ENCODE results near the gene DTWD2.
"Not testable (repeated sequence)": the region's sequence is repeated elsewhere in the genome, so short reads cannot be mapped to it uniquely, and the experiment has no call there.

DTWD2 gene

DNA sequence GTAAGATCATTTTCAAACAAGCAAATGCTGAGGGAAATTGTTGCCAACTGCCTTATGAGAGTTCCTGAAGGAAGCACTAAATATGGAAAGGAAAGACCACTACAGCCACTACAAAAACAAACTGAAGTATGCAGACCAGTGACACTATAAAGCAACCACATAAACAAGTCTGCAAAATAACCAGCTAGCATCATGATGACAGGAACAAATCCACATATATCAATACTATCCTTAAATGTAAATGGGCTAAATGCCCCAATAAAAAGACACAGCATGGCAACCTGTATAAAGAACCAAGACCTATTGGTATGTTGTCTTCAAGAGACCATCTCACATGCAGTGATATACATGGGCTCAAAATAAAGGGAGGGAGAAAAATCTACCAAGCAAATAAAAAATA lies 113.2 kb downstream of the DTWD2 start:
- DNase-seq (ENCODE audit: low read depth, low spot score) = no peak

DNA sequence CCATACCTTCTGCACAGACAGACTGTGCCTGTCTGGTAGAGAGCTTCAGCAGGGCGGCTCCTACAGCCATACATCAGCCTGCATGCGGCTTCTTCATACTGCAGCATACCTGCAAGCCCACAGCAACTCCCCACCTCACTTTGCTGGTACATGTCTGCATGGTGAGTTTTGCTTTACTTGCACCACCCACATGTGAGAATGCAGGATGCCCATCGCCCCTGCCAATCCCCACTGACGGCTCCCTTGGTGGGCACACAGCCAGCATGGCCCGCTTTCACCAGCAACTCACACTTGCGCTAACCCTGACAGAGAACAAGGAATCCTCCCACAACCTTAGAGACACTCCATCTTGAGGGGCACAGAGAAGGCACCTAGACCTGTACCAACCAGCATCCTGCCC lies 114.9 kb downstream of the DTWD2 start:
- no peak for DNase-seq (ENCODE audit: low read depth, low spot score)

DNA sequence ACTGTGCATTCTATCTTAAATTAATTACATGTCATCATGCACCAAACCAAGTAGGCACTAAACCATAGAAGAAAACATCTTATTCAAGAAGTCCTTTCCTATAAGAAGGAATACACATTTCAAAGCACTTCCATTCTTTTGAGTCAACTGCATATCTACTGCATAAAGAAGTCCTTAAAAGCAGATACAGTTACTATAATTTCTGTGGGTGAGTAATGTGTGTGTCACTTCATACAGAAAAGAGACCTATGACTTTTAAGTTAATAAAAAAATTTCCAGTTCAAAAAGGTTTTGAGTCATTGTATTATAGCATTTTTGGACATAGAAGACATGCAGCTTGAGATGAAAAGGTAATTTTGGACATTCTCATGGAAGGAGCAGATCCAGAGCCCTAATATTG lies 125.0 kb downstream of the DTWD2 start:
- no peak for DNase-seq (ENCODE audit: low read depth, low spot score)

DNA sequence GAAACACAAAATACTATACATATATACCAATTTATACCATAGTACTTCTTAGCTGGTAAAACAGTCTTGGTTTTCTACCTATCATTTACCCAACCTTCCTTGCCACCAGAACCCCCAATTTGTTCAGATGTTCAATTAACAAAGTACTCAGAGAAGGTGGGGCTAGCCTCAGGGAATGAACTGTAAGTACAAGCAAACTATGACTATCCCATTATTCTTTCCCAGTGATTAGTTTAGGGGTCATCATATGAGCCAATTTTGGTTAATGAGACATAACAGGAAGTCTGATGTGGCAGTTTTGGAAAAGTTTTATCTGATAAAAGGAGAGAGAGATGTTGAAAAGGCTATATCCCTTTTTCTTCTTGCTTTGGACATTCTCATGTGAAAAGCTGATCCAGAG lies 125.8 kb downstream of the DTWD2 start:
- no peak for DNase-seq (ENCODE audit: low read depth, low spot score)

DNA sequence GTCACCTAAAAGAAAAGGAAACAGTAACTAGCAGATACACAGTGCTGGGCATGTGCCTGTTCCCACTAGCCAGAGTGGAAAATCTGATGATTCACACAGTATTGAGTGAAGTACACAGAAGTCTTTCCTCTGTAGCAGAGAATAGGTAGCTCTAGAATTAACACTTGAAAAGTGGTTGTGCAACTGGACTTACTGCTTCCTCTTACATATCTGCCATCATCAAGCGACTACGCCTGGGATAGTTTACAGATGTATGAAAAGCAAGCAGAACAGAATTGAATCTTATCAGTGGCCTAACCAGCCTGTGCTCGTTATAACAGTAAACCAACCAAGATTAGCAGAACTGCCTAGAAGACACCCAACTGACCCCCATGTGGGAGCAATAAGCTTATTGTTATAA lies 130.6 kb downstream of the DTWD2 start:
- no peak for DNase-seq (ENCODE audit: low read depth, low spot score)

DNA sequence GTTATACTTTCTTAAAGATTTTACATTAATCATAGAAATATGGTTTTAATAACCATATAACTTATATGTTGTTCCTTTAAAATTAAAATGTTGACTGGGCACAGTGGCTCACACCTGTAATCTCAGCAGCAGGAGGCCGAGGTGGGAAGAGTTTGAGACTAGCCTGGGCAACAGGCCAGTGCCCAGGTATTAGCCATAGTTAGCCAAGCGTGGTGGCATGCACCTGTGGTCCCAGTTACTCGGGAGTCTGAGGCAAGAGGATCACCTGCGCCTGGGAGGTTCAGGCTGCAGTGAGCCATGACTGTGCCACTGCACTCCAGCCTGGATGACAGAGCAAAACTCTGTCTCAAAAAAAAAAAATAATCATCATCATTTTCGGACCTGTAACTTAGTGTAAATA lies 133.5 kb downstream of the DTWD2 start:
- DNase-seq (ENCODE audit: low read depth, low spot score) = no peak

DNA sequence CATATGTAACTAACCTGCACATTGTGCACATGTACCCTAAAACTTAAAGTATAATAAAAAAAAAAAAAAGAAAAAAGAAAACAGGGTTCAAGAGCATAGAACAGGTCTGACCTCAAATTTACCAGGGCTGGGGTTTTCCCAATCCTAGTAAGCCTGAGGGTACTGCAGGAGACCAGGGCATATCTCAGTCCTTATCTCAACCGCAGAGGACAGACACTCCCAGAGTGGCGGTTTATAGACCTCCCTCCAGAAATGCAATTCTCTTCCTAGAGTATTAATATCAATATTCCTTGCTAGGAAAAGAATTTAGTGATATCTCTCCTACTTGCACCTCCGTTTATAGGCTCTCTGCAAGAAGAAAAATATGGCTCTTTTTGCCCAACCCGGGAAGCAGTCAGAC lies 136.6 kb downstream of the DTWD2 start:
- DNase-seq (ENCODE audit: low read depth, low spot score) = not testable (repeated sequence)

DNA sequence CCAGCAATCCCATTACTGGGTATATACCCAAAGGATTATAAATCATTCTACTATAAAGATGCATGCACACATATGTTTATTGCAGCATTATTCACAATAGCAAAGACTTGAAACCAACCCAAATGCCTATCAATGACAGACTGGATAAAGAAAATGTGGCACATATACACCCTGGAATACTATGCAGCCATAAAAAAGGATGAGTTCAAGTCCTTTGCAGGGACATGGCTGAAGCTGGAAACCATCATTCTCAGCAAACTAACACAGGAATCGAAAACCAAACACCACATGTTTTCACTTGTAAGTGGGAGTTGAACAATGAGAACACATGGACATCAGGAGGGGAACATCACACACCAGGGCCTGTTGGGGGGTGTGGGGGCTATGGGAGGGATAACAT lies 138.8 kb downstream of the DTWD2 start:
- DNase-seq (ENCODE audit: low read depth, low spot score) = not testable (repeated sequence)

DNA sequence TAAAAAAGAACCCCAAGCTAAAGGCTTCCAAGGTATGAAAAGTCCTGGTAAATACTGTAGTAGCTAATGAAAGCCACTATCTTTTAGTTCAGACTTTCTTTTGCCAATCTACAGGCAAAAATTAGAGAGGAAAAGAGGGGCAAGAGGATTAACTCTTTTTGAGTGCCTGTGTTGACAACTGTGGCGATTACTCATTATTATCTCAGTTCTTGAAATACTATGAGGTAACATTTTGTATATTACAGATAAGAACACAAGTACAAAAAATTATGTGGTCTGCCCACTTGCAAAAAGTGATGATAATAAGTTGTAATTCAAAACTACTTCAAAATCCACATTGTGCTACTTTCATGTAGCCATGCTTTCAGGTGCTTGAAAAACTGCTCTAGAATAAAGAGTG lies 144.0 kb downstream of the DTWD2 start:
- DNase-seq (ENCODE audit: low read depth, low spot score) = no peak

DNA sequence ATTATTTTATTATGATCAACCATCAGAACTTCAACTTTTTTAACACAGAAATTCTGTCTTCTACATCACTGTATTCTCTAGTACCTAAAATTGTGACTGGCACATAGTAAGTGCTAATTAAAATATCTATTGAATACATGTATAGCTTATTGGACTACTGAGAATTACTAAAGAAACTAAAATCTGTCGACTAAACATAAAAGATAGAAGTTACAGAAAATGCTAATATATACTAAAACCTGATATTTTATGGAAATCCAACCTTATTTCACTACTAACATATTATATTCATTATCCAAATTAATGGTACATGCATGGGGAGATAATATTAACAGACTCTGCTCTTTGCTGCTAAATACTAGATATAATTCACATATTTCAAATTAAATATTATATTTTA lies 153.6 kb downstream of the DTWD2 start:
- no peak for DNase-seq (ENCODE audit: low read depth, low spot score)

DNA sequence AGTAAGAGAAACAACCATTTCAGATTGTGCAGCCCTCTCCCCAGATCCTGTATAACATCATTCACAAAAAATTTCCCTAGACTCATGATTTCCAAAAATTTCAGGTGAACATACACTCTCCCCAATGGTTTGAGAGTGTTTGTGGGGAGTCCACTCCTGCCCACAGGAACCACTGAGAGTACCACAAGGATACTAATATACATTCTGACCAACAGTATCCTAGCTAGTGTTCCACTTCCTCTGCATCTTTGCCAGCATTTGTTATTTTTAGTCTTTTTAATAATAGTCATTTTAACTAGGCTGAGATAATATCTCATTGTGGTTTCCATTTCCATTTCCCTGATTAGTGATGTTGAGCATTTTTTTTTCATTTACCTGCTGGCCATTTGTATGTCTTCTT lies 155.4 kb downstream of the DTWD2 start:
- no peak for DNase-seq (ENCODE audit: low read depth, low spot score)

DNA sequence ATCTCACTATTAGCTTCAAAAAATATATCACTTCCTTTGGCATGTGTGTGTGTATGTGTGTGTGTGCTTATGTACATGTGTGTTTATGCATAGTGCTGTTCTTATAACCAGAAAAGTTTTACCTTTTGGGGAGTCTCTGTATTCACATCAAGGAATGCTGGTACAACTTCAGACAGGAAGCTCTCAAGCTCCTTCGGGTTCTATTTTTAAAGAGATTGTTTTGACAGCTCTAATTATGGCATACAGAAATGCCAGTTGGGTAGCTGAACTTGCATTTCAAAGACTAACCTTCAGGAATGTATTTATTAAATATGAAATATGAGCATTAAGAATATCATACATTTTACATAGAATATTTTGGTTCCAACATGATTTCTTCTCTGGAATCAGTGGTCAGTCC lies 163.1 kb downstream of the DTWD2 start:
- no peak for DNase-seq (ENCODE audit: low read depth, low spot score)

DNA sequence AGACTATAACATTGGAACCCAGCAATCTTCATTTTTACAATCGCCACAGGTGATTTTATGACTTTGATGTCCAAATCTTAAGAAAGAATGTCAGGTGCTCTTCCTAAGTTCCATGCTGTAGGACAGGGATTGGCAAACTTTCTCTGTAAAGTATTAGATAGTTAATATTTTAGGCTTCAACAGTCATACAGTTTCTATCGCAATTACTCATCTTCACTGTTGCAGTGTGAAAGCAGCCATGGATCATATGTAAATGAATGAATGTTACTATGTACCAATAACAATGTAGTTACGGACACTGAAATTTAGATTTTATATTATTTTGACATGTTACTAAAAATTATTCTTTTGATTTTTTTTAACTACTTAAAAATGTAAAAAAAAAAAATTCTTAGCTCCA lies 169.7 kb downstream of the DTWD2 start:
- no peak for DNase-seq (ENCODE audit: low read depth, low spot score)

DNA sequence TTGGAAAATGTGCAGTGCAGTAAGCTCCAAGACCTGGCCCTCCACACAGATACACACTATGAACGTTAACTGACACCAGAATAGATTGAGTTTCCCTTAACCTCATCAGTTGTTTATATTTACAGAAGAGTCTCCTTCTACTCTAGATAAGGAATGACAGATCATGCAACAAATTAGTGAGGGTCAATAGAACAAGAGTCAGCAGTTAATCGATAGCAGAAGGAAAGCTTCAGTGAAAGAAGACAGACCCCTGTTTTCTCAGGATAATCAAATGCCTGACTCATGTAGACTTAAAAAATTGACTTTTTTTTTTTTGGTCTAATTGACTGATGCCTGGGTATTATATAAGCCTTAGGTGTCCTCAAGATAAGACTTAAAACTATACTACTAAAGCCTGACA lies 179.9 kb downstream of the DTWD2 start:
- no peak for DNase-seq (ENCODE audit: low read depth, low spot score)

DNA sequence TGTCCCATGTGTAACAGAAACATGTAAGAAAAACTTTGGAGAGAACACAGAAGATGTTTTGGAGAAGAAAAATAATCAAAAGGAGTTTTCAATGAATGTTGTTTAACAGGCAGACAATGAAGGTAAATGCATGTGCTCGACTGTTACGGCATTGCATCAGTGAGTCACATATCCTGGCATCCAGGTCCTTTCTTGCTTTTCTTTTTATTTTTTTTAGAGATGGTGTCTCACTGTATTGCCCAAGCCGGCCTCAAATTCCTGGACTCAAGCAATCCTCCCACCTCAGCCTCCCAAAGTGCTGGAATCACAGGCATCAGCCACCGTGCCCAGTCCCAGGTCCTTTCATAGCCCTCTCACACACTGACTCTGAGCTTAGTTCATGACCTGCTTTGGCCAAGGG lies 181.8 kb downstream of the DTWD2 start:
- DNase-seq (ENCODE audit: low read depth, low spot score) = no peak

DNA sequence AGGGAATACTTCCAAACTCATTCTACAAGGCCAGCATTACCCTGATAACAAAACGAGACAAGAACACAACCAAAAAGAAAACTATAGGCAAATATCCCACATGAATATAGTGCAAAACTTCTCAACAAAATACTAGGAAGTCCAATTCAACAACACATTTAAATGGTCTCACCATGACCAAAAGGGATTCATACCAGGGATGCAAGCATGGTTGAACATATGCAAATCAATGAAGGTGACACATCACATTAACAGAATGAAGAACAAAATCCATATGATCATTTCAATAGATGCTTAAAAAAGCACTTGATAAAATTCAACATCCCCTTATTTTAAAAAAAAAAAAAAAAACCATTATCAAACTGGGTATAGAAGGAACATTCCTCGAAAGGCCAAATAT lies 186.0 kb downstream of the DTWD2 start:
- DNase-seq (ENCODE audit: low read depth, low spot score) = no peak

DNA sequence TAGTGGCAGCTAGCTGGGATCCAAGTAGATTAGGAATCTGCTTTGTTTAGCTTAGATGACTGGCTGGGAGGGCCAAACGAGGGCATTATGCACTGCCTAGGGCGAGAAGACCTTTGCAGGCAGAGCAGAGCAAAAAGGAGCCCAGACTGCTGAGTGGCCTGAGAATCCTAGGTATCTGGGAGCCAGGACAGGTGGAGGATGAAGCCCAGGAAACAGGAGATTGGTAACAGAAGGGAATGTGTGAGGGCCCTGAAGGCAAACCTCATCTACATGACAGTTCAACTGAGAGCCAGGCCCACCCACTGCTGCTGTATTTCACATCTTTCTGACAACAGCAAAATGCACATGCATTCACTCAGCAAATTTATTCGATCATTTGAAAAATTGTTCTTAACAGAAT lies 192.3 kb downstream of the DTWD2 start:
- DNase-seq (ENCODE audit: low read depth, low spot score) = peak; percentile 93

DNA sequence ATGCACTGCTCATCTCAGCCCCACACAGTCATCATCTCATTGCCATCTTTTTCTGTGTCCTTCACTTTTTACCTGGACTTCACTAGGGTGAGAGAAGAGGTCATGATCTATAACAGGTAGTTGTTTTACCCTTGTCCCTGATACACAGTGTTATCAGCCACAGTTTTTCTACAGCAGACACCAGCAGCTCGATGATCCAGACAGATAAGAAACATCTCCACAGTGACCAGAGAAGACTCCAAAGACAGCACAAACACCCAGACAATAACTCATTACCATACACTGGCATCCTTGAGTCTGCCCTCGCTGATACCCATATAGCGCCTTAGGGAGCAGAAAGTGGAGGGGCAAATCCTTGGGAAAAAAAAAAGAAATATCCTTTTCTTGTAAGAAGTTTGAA lies 194.1 kb downstream of the DTWD2 start:
- no peak for DNase-seq (ENCODE audit: low read depth, low spot score)

DNA sequence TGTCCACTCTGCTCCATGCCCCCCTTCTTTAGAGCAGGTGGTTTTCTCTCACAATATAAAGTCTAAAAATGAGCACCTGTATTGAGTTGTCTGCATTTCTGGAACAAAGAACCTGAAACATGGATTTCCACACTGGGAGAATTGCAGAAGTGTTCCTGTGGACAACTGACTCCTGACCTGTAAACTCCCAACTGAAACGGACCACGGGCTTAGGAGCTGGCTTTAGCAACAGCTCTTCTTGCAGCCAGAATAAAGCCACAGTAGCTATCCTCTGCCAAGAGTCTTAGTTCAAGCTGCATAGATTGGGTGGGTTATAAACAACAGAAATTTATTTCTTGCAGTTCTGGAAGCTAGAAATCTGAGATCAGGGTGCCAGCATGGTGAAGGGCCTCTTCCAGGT lies 194.7 kb downstream of the DTWD2 start:
- DNase-seq (ENCODE audit: low read depth, low spot score) = no peak

DNA sequence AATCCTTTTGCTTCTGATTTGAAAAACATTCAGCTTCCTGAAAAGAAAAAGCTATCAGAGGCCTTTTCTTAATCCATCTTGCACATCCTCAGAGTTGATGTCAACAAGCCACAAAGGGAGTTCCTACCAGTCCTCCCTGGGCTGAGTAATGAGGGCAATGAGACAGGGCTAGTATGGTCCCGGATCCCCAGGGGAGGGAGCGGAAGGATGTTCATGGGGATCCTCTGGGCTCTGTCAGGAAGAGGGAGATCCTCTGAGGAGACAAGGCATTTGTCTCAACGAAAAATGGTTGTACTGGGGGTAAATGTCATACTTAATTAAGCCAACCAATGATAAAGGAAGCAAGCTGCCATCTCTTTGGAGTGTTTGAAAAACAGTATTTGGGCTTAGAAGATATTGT lies 195.3 kb downstream of the DTWD2 start:
- DNase-seq (ENCODE audit: low read depth, low spot score) = no peak

DNA sequence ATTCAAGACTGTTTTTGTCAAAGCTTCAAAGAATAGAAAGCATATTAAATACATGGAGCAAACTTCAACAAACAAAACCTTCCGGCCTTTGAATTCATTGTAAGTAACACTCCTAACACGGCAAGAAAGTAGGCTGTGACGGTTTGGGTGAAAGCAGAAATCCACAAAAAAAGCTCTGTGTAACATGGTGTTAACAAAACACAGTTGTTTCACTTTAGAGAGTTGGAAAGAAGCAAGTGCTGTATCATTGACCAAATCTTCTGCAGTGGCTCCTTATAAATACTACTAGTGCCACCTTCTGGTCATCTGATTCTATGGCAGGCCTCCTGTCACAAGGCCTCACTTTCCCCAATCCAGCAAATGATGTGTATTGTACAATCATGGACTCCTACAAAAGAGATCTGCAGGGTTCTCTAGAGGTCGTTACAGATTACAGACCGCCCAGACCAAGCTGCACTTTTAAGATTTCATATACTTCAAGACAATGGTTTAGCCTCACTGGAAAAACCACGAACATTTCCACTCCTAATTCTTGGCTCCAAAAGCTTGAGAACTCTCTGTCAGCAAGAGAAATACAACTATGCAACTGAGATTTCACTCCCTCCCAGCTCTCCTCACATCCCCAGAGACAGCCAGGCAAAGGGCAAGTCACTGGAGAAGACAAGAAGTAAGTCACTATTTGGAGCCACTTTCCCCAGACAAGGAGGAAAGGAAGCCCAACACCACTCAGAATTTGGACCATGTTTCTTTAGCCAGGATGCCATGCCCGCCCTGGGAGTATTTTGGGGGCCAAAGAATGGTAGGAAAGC lies 196.2 kb downstream of the DTWD2 start:
- DNase-seq (ENCODE audit: low read depth, low spot score) = peak; percentile 57

DNA sequence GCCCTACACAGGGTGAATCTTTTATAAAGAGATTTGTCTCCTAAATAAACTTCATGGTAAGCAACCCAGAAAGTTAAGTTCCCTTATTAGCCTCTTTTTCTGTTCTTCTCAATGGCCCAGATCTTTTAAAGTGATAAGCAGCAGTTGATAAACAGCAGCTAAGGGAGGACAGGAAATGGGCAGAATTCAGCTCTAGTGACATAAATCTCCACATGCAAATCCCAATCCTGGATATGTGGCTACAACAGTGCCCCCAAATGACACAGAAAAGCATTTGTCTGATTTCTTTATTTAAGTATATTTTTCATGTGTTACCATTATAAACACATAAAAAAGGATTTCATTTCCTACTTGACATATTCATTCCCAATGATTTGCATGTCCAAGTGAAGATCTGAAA lies 199.0 kb downstream of the DTWD2 start:
- no peak for DNase-seq (ENCODE audit: low read depth, low spot score)

DNA sequence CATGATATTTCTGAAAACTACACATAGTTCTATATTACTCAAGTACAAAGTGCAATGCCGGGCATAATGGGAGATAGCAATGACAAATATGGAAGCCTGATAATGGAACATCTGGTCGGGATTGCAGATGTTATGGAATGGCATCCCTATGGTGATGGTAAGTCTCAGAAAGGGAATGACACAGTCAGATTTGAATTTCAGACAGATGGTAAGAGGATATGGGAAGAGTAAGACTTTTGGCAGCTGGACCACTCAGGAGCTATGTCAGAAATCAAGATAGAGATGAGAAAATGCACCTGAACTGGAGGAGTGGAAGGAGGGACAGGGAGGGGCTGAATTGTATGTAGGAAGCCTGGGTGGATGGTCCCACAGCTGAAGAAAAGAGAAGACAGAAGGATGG lies 200.0 kb downstream of the DTWD2 start:
- no peak for DNase-seq (ENCODE audit: low read depth, low spot score)

Data from ELF-1 (cell line).